Prostate gland (tissue), 2 donors: ENCODE data around the gene DEGS2.

Source experiments
- POLR2A ChIP-seq: fragments of 450-650 bp; IDR thresholded peaks from one replicate; pipeline ENCODE4 v1.6.1; 2016; ENCODE audit warnings: antibody characterized with exemption, mild to moderate bottlenecking
- POLR2AphosphoS5 ChIP-seq: sonication (generic); formaldehyde crosslinking; IDR thresholded peaks from one replicate; pipeline ENCODE4 v1.6.1; 2017; ENCODE audit warnings: antibody characterized with exemption
- TF ChIP-seq, protein P1 (sequence below), 4 experiments: fragments of 200-600 bp in 2 of 4; fragments of 450-650 bp in 2 of 4; sonication (generic) in 2 of 4; IDR thresholded peaks; 1 replicate in 3 of 4; 2 replicates in 1 of 4; pipeline ENCODE4 v1.5.1; 2016 to 2019; ENCODE audit warnings: antibody characterized with exemption in 4 of 4, mild to moderate bottlenecking in 2 of 4, moderate library complexity in 2 of 4

- TF ChIP-seq POLR2AphosphoS5 (no peak), POLR2A (no peak)
- TF ChIP-seq, protein P1, sequence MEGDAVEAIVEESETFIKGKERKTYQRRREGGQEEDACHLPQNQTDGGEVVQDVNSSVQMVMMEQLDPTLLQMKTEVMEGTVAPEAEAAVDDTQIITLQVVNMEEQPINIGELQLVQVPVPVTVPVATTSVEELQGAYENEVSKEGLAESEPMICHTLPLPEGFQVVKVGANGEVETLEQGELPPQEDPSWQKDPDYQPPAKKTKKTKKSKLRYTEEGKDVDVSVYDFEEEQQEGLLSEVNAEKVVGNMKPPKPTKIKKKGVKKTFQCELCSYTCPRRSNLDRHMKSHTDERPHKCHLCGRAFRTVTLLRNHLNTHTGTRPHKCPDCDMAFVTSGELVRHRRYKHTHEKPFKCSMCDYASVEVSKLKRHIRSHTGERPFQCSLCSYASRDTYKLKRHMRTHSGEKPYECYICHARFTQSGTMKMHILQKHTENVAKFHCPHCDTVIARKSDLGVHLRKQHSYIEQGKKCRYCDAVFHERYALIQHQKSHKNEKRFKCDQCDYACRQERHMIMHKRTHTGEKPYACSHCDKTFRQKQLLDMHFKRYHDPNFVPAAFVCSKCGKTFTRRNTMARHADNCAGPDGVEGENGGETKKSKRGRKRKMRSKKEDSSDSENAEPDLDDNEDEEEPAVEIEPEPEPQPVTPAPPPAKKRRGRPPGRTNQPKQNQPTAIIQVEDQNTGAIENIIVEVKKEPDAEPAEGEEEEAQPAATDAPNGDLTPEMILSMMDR (IDR thresholded peaks at IDR 0.05): no peak
Measured at GRCh38 chr14:100144645-100144995, 14.8 kb downstream of the DEGS2 start.
